KMS-11 (cell line): ENCODE results near the gene BPGM.
"Not testable (repeated sequence)": the region's sequence is repeated elsewhere in the genome, so short reads cannot be mapped to it uniquely, and the experiment has no call there.

Experiments
- H2AFZ ChIP-seq: fragments of 200-600 bp; sonication (generic); 2 replicates; pipeline ENCODE4 v1.6.1; 2016; ENCODE audit warnings: antibody characterized with exemption, mixed run types, low read depth
- H3K27ac ChIP-seq: fragments of 200-600 bp; sonication (generic); 2 replicates; pipeline ENCODE4 v1.6.1; 2016; ENCODE audit warnings: mild to moderate bottlenecking, mixed run types
- H3K27me3 ChIP-seq: fragments of 200-600 bp; sonication (generic); 2 replicates; pipeline ENCODE4 v1.6.1; 2017; ENCODE audit warnings: mild to moderate bottlenecking, low read depth, mixed run types, moderate library complexity; ENCODE audit not compliant: insufficient read depth
- H3K36me3 ChIP-seq: fragments of 200-600 bp; sonication (generic); 2 replicates; pipeline ENCODE4 v1.6.1; 2017; ENCODE audit warnings: mild to moderate bottlenecking, mixed run types; ENCODE audit not compliant: insufficient read depth
- H3K4me1 ChIP-seq: fragments of 200-600 bp; sonication (generic); 2 replicates; pipeline ENCODE4 v1.6.1; 2016; ENCODE audit warnings: mild to moderate bottlenecking, low read depth, mixed run types; ENCODE audit not compliant: poor library complexity, severe bottlenecking
- H3K4me2 ChIP-seq: fragments of 200-600 bp; sonication (generic); 2 replicates; pipeline ENCODE4 v1.7.0; 2016; ENCODE audit warnings: mild to moderate bottlenecking, mixed run types
- H3K4me3 ChIP-seq: fragments of 200-600 bp; sonication (generic); IDR thresholded peaks from 2 replicates; pipeline ENCODE4 v1.6.1; 2017; ENCODE audit warnings: low read depth, low read length, mixed read lengths; ENCODE audit not compliant: insufficient read depth
- H3K79me2 ChIP-seq: fragments of 200-600 bp; sonication (generic); 2 replicates; pipeline ENCODE4 v1.6.1; 2016; ENCODE audit warnings: low read depth, mixed run types; ENCODE audit not compliant: insufficient read depth
- H3K9ac ChIP-seq: fragments of 200-600 bp; sonication (generic); 2 replicates; pipeline ENCODE4 v1.6.1; 2016; ENCODE audit warnings: mild to moderate bottlenecking, mixed run types
- H4K20me1 ChIP-seq: fragments of 200-600 bp; sonication (generic); 2 replicates; pipeline ENCODE4 v1.6.1; 2016; ENCODE audit warnings: mild to moderate bottlenecking, mixed run types; ENCODE audit not compliant: insufficient read depth
- CTCF ChIP-seq: fragments of 200-600 bp; sonication (generic); conservative IDR thresholded peaks from 2 replicates; pipeline ENCODE4 v1.6.1; 2017; ENCODE audit warnings: low read depth, mild to moderate bottlenecking, antibody characterized with exemption, low read length, moderate library complexity, mixed read lengths

The BPGM gene

GRCh38 chr7:134685250-134685649, 38.6 kb downstream of the BPGM start:
- H4K20me1 ChIP-seq, result no peaks in the 10 kb centered on the region
- H3K79me2 ChIP-seq, result no peaks in the 10 kb centered on the region
- no peaks in the 10 kb centered on the region for H3K36me3 ChIP-seq

GRCh38 chr7:134686786-134687185, 40.1 kb downstream of the BPGM start:
- Histone ChIP-seq H3K4me3 (no peak overlapping the region), H3K27me3 (no peaks in the 10 kb centered on the region), H2AFZ (no peak overlapping the region), H3K79me2 (no peaks in the 10 kb centered on the region), H3K9ac (no peak overlapping the region), H3K36me3 (no peaks in the 10 kb centered on the region), H4K20me1 (no peaks in the 10 kb centered on the region), H3K4me2 (no peak overlapping the region), H3K27ac (no peak overlapping the region), H3K4me1 (no peaks in the 10 kb centered on the region)
- no peak for TF ChIP-seq CTCF

More at GRCh38 chr7:134685250-134685649, 38.6 kb downstream of the BPGM start:
- no peaks in the 10 kb centered on the region for H3K27me3 ChIP-seq
- no peak overlapping the region for H3K4me2 ChIP-seq
- no peaks in the 10 kb centered on the region for H3K4me1 ChIP-seq
- no peak overlapping the region for H3K9ac ChIP-seq
- no peak for TF ChIP-seq CTCF
- H2AFZ ChIP-seq, result no peak overlapping the region
- H3K27ac ChIP-seq, result no peak overlapping the region
- no peak overlapping the region for H3K4me3 ChIP-seq

- not testable (repeated sequence) for H3K4me1 ChIP-seq, H3K36me3 ChIP-seq, H3K27me3 ChIP-seq, H4K20me1 ChIP-seq, H3K27ac ChIP-seq, H3K9ac ChIP-seq, H3K4me3 ChIP-seq, H3K79me2 ChIP-seq
- peak overlapping the region; percentile 33 for H2AFZ ChIP-seq
- H3K4me2 ChIP-seq, result 0 out of 2 replicates have a peak overlapping the region, but pooled peaks have one; percentile 15
These were observed 42.9 kb downstream of the BPGM start for GRCh38 chr7:134689550-134689949.

GRCh38 chr7:134690016-134690415, 43.4 kb downstream of the BPGM start:
- no peak overlapping the region for H3K9ac ChIP-seq
- H3K79me2 ChIP-seq, result no peaks in the 10 kb centered on the region
- no peaks in the 10 kb centered on the region for H3K27me3 ChIP-seq
- H2AFZ ChIP-seq, result peak overlapping the region; percentile 33
- TF ChIP-seq CTCF, result no peak; the same call in 1 of the 2 replicates
- H3K36me3 ChIP-seq, result no peaks in the 10 kb centered on the region
- H4K20me1 ChIP-seq, result no peaks in the 10 kb centered on the region
- H3K27ac ChIP-seq, result no peak overlapping the region
- H3K4me3 ChIP-seq, result no peak overlapping the region
- 0 out of 2 replicates have a peak overlapping the region, but pooled peaks have one; percentile 15 for H3K4me2 ChIP-seq
- H3K4me1 ChIP-seq, result no peaks in the 10 kb centered on the region

- H4K20me1 ChIP-seq, result no peaks in the 10 kb centered on the region
- H3K27ac ChIP-seq, result no peak overlapping the region
- TF ChIP-seq CTCF, result no peak
- no peak overlapping the region for H3K4me3 ChIP-seq
- no peak overlapping the region for H3K9ac ChIP-seq
- no peaks in the 10 kb centered on the region for H3K4me1 ChIP-seq
- H2AFZ ChIP-seq, result no peak overlapping the region; the same call in 1 of the 2 replicates
- no peak overlapping the region for H3K4me2 ChIP-seq
- no peaks in the 10 kb centered on the region for H3K27me3 ChIP-seq
- no peaks in the 10 kb centered on the region for H3K36me3 ChIP-seq
- no peaks in the 10 kb centered on the region for H3K79me2 ChIP-seq
These were observed 44.2 kb downstream of the BPGM start for GRCh38 chr7:134690614-134691504.
